Measurements from ENCODE around the gene UBQLN4. TPM values are rescaled to one million over a fixed set of nuclear protein-coding genes. Genes with fewer than 3 reads are reported as not detected.

UBQLN4 gene
- total and polyA plus RNA-seq, 2 donors (not counting 3 experiments of a cell fraction or from before 2014, with no cell fraction given), result 50.5 to 50.8 TPM

GRCh38 chr1:156021093-156021428 is 32.5 kb downstream of the UBQLN4 start:
- Histone ChIP-seq H2AFZ (ENCODE audit: low read depth, low read length) (peak overlapping the region; percentile 71), H4K20me1 (replicated peaks; ENCODE audit: control insufficient read depth, extremely low read depth, insufficient read depth, low read length) (no peaks in the 10 kb centered on the region), H3K4me1 (ENCODE audit: control insufficient read depth, extremely low read depth, insufficient read depth, low read length) (peaks cover 10% of the 10 kb centered on the region), H3K9ac (replicated peaks; ENCODE audit: extremely low read depth, insufficient read depth, low read length) (peak overlapping the region; percentile 60), H3K79me2 (ENCODE audit: control insufficient read depth, insufficient read depth, low read length) (peaks cover 30% of the 10 kb centered on the region), H3K4me2 (ENCODE audit: insufficient read depth, low read length) (peak overlapping the region; percentile 64), H3K27me3 (ENCODE audit: control insufficient read depth in 2 of 2, insufficient read depth in 2 of 2, low read length in 2 of 2) (no peaks in the 10 kb centered on the region), H3K36me3 (ENCODE audit: control insufficient read depth in 2 of 2, extremely low read depth in 1 of 2, insufficient read depth in 2 of 2, low read length in 2 of 2) (peaks cover 3 to 11% of the 10 kb centered on the region in 2 experiments), H3K4me3 (replicated peaks in 1 of 3; ENCODE audit: insufficient read depth in 1 of 3, low read depth in 1 of 3, low read length in 3 of 3) (peak overlapping the region in 1 of 3 experiments; percentile 78), H3K9me1 (replicated peaks; ENCODE audit: control insufficient read depth, extremely low read depth, insufficient read depth, low read length) (no peaks in the 10 kb centered on the region), H3K9me3 (replicated peaks; ENCODE audit: control insufficient read depth, insufficient read depth, low read length) (no peaks in the 10 kb centered on the region), H3K27ac (ENCODE audit: insufficient read depth, low read depth, low read length) (no peak overlapping the region)
- FAIRE-seq, result no peak
- DNase-seq (ENCODE audit: low read depth, low spot score), result no peak
- TF ChIP-seq GATA2 (IDR thresholded peaks at IDR 0.05; ENCODE audit: insufficient read depth, insufficient read length, low read depth, low read length) (no peak), CTCF (IDR thresholded peaks at IDR 0.05; ENCODE audit: extremely low read depth in 1 of 2, insufficient read depth in 1 of 2, low read depth in 1 of 2, low read length in 2 of 2) (no peak), JUN (IDR thresholded peaks at IDR 0.05; ENCODE audit: borderline replicate concordance, insufficient read depth, insufficient read length, low read depth) (no peak), FOS (IDR thresholded peaks at IDR 0.05; ENCODE audit: borderline replicate concordance, insufficient read depth, low read length) (no peak), MAX (IDR thresholded peaks at IDR 0.05; ENCODE audit: insufficient read depth, insufficient read length) (no peak), POLR2AphosphoS5 (IDR thresholded peaks at IDR 0.05; ENCODE audit: insufficient read depth, low read depth, low read length) (no peak), MYC (IDR thresholded peaks at IDR 0.05; ENCODE audit: low read depth, low read length) (no peak), EZH2 (IDR thresholded peaks at IDR 0.05; ENCODE audit: borderline replicate concordance, low read depth, low read length, severe bottlenecking) (no peak), POLR2A (IDR thresholded peaks at IDR 0.05; ENCODE audit: low read depth, low read length) (no peak)
- ChIA-PET POLR2A (no interaction called here), CTCF (interaction anchor here (1.1 to 3.7 kb wide), 6 partner anchors 15 to 204 kb away, joined by 3 to 16 read pairs (median 4); no protein-coding TSS in a partner anchor)
- dilution Hi-C loops (cut with MboI; ENCODE audit: extremely low pct_ligation_motif_present, low sequenced_read_pairs), result no loop called here
- intact Hi-C loops (cut with micrococcal nuclease), result loop anchor here (1.0 kb wide), 1 partner anchor 33 kb away; the partner anchor contains the start of gene LAMTOR2
- no TSS peak for BruUV-seq (replicated peaks)

Measured in endothelial cell of umbilical vein (primary cell).